ENCODE results near the gene MKS1. TPM values are rescaled to one million over a fixed set of nuclear protein-coding genes. Genes with fewer than 3 reads are reported as not detected.

MKS1 gene
- total RNA-seq: 17.4 and 40.1 TPM in 2 replicates

GRCh38 chr17:58219007-58219788, at the start of gene MKS1:
Gene MKS1 (minus strand): TSS chr17:58219255. CDS start chr17:58219230, 25 bp downstream.

GRCh38 chr17:58238147-58238634, 19.1 kb upstream of the MKS1 start, which contains the start of gene LPO:
Gene LPO (plus strand): TSS chr17:58238584. CDS start chr17:58242980, 4,396 bp downstream.

GRCh38 chr17:58192612-58193011, 26.4 kb downstream of the MKS1 start, which contains the start of gene EPX:
Gene EPX (plus strand): TSS chr17:58192726. CDS start chr17:58192847, 121 bp downstream.

GRCh38 chr17:58166682-58167081, 52.4 kb downstream of the MKS1 start, which contains the start of gene OR4D2:
Gene OR4D2 (plus strand): TSS chr17:58166982. CDS start chr17:58169656, 2,674 bp downstream.

Other genes with a start within 250 kb of the MKS1 start
- 25.1 and 43.1 TPM in 2 replicates for gene VEZF1, start 231.0 kb downstream of the MKS1 start, total RNA-seq
- 161 and 194 TPM in 2 replicates for gene SRSF1, start 212.0 kb downstream of the MKS1 start, total RNA-seq
- gene DYNLL2, start 135.8 kb downstream of the MKS1 start, total RNA-seq: 10.1 and 11.8 TPM in 2 replicates
- not detected in 2 replicates for gene OR4D1, start 70.9 kb downstream of the MKS1 start, total RNA-seq
- not detected in 2 replicates for gene OR4D2, start 52.3 kb downstream of the MKS1 start, total RNA-seq
- gene EPX, start 26.5 kb downstream of the MKS1 start, total RNA-seq: not detected in 2 replicates
- not detected in 2 replicates for gene LPO, start 19.3 kb upstream of the MKS1 start, total RNA-seq
- not detected in 2 replicates for gene MPO, start 61.7 kb upstream of the MKS1 start, total RNA-seq
- 0.18 and 0.58 TPM in 2 replicates for gene TSPOAP1, start 109.5 kb upstream of the MKS1 start, total RNA-seq
- 53.7 and 55.6 TPM in 2 replicates for gene SUPT4H1, start 132.9 kb upstream of the MKS1 start, total RNA-seq
- not detected in 2 replicates for gene RNF43, start 198.3 kb upstream of the MKS1 start, total RNA-seq